ENCODE results near the gene TRIM44.

- TF ChIP-seq POLR2A (IDR thresholded peaks at IDR 0.05) (no peak), CTCF (IDR thresholded peaks at IDR 0.05) (no peak)
Observed at GRCh38 chr11:35812828-35813227, 150.3 kb downstream of the TRIM44 start.

All from testis (tissue), 2 donors.